Nephron progenitor cell (in vitro differentiated cells): Measurements from ENCODE around the gene ZEB2.

Experiments
- DNase-seq: peaks from one replicate; pipeline ENCODE4 v3.0.0; 2021
- H3K27ac Mint-ChIP-seq: 2 replicates; pipeline ENCODE4 v1.8.0; 2021; ENCODE audit warnings: mild to moderate bottlenecking, moderate library complexity, mixed read lengths
- H3K27me3 Mint-ChIP-seq: 2 replicates; pipeline ENCODE4 v1.8.0; 2021; ENCODE audit warnings: mild to moderate bottlenecking, low read depth, mixed read lengths; ENCODE audit not compliant: poor library complexity
- H3K36me3 Mint-ChIP-seq: 2 replicates; pipeline ENCODE4 v1.8.0; 2021; ENCODE audit warnings: low read depth, mixed read lengths
- H3K4me1 Mint-ChIP-seq: 2 replicates; pipeline ENCODE4 v1.8.0; 2021; ENCODE audit warnings: mixed read lengths
- H3K4me3 Mint-ChIP-seq: 2 replicates; pipeline ENCODE4 v1.8.0; 2021; ENCODE audit warnings: mild to moderate bottlenecking, moderate library complexity, mixed read lengths
- H3K9me3 Mint-ChIP-seq: 2 replicates; pipeline ENCODE4 v1.8.0; 2021; ENCODE audit warnings: mild to moderate bottlenecking, moderate library complexity, mixed read lengths
- CTCF ChIP-seq: fragments of 200-600 bp; sonication (generic); IDR thresholded peaks from 2 replicates; pipeline ENCODE4 v1.5.0; 2021; ENCODE audit warnings: antibody characterized with exemption

The ZEB2 gene

GRCh38 chr2:144412709-144413108 lies 107.2 kb downstream of the ZEB2 start:
- Mint-ChIP-seq H3K36me3 (peaks cover 89% of the 10 kb centered on the region), H3K4me3 (no peak overlapping the region), H3K4me1 (no peaks in the 10 kb centered on the region), H3K9me3 (peaks cover 4% of the 10 kb centered on the region), H3K27ac (no peak overlapping the region), H3K27me3 (no peaks in the 10 kb centered on the region)
- no peak for TF ChIP-seq CTCF
- DNase-seq, result no peak

GRCh38 chr2:144411473-144411872 lies 108.4 kb downstream of the ZEB2 start:
- Mint-ChIP-seq H3K4me1 (no peaks in the 10 kb centered on the region), H3K36me3 (peaks cover 85% of the 10 kb centered on the region), H3K27me3 (no peaks in the 10 kb centered on the region), H3K27ac (peak overlapping the region; percentile 11), H3K4me3 (no peak overlapping the region), H3K9me3 (no peaks in the 10 kb centered on the region)
- no peak for TF ChIP-seq CTCF
- DNase-seq, result no peak

GRCh38 chr2:144409241-144409640 lies 110.7 kb downstream of the ZEB2 start:
- TF ChIP-seq CTCF, result no peak
- Mint-ChIP-seq H3K27me3 (no peaks in the 10 kb centered on the region), H3K4me1 (peaks cover 8% of the 10 kb centered on the region), H3K9me3 (no peaks in the 10 kb centered on the region), H3K36me3 (peaks cover 70% of the 10 kb centered on the region), H3K4me3 (no peak overlapping the region), H3K27ac (peak overlapping the region; percentile 54)
- no peak for DNase-seq

GRCh38 chr2:144407262-144407661 lies 112.7 kb downstream of the ZEB2 start:
- DNase-seq, result no peak
- Mint-ChIP-seq H3K27me3 (no peaks in the 10 kb centered on the region), H3K4me1 (peaks cover 27% of the 10 kb centered on the region), H3K9me3 (no peaks in the 10 kb centered on the region), H3K4me3 (no peak overlapping the region), H3K27ac (no peak overlapping the region), H3K36me3 (peaks cover 67% of the 10 kb centered on the region)
- no peak for TF ChIP-seq CTCF

GRCh38 chr2:144405982-144406788 lies 113.7 kb downstream of the ZEB2 start:
- H3K27me3 Mint-ChIP-seq, result no peaks in the 10 kb centered on the region
- no peak overlapping the region for H3K4me3 Mint-ChIP-seq
- no peak for DNase-seq
- H3K27ac Mint-ChIP-seq, result peak overlapping the region; percentile 31
- peaks cover 38% of the 10 kb centered on the region for H3K4me1 Mint-ChIP-seq
- H3K36me3 Mint-ChIP-seq, result peaks cover 67% of the 10 kb centered on the region
- TF ChIP-seq CTCF, result no peak
- H3K9me3 Mint-ChIP-seq, result no peaks in the 10 kb centered on the region

GRCh38 chr2:144405321-144405720 lies 114.6 kb downstream of the ZEB2 start:
- no peak for TF ChIP-seq CTCF
- Mint-ChIP-seq H3K4me1 (peaks cover 42% of the 10 kb centered on the region), H3K9me3 (no peaks in the 10 kb centered on the region), H3K27ac (no peak overlapping the region), H3K27me3 (no peaks in the 10 kb centered on the region), H3K4me3 (no peak overlapping the region), H3K36me3 (peaks cover 67% of the 10 kb centered on the region)
- no peak for DNase-seq
